GM23338 (cell line): ENCODE data around the gene OPN4. TPM values are rescaled to one million over a fixed set of nuclear protein-coding genes. Genes with fewer than 3 reads are reported as not detected.

ENCODE experiments used
- ATAC-seq: fragments of 200-7000 bp; cut with Tn5 transposase; 3 replicates; pipeline ENCODE4 v1.9.1; 2020
- DNase-seq: peaks from one replicate; pipeline ENCODE4 v3.0.0-alpha.2; 2015; ENCODE audit warnings: low spot score
- H2AFZ ChIP-seq: fragments of 200-600 bp; sonication (generic); 2 replicates; pipeline ENCODE4 v1.8.0; 2016; ENCODE audit warnings: antibody characterized with exemption, mild to moderate bottlenecking, moderate library complexity
- H3F3A ChIP-seq: fragments of 200-600 bp; sonication (generic); replicated peaks from 2 replicates; pipeline ENCODE4 v1.8.0; 2017; ENCODE audit warnings: antibody characterized with exemption, mixed run types, low read depth
- H3K27ac ChIP-seq: fragments of 200-600 bp; sonication (generic); 2 replicates; pipeline ENCODE4 v1.6.1; 2016; ENCODE audit warnings: low read depth
- H3K27me3 ChIP-seq: fragments of 200-600 bp; sonication (generic); 2 replicates; pipeline ENCODE4 v1.8.0; 2016; ENCODE audit warnings: mild to moderate bottlenecking, mixed run types, moderate library complexity; ENCODE audit not compliant: insufficient read depth
- H3K36me3 ChIP-seq: fragments of 200-600 bp; sonication (generic); 2 replicates; pipeline ENCODE4 v1.8.0; 2016; ENCODE audit warnings: mild to moderate bottlenecking; ENCODE audit not compliant: insufficient read depth
- H3K4me1 ChIP-seq: fragments of 200-600 bp; sonication (generic); 2 replicates; pipeline ENCODE4 v1.8.0; 2016; ENCODE audit warnings: mild to moderate bottlenecking, moderate library complexity; ENCODE audit not compliant: insufficient read depth
- H3K4me2 ChIP-seq: fragments of 200-600 bp; sonication (generic); 2 replicates; pipeline ENCODE4 v1.7.1; 2017; ENCODE audit warnings: mixed run types
- H3K4me3 ChIP-seq: fragments of 200-600 bp; sonication (generic); 2 replicates; pipeline ENCODE4 v1.6.1; 2016; ENCODE audit warnings: mixed run types
- H3K79me2 ChIP-seq: fragments of 200-600 bp; sonication (generic); replicated peaks from 2 replicates; pipeline ENCODE4 v1.8.0; 2017; ENCODE audit warnings: mild to moderate bottlenecking; ENCODE audit not compliant: insufficient read depth
- H3K9me2 ChIP-seq: fragments of 200-600 bp; sonication (generic); 2 replicates; pipeline ENCODE4 v1.8.0; 2017; ENCODE audit not compliant: insufficient read depth
- H4K20me1 ChIP-seq: fragments of 200-600 bp; sonication (generic); replicated peaks from 2 replicates; pipeline ENCODE4 v1.8.0; 2017; ENCODE audit warnings: mild to moderate bottlenecking; ENCODE audit not compliant: insufficient read depth
- H3K27ac Mint-ChIP-seq: 2 replicates; pipeline ENCODE4 v1.8.0; 2020; ENCODE audit warnings: inconsistent platforms, mild to moderate bottlenecking, moderate library complexity, mixed read lengths
- H3K27me3 Mint-ChIP-seq: 3 replicates; pipeline ENCODE4 v1.8.0; 2022; ENCODE audit warnings: low read depth, mild to moderate bottlenecking, moderate library complexity, mixed read lengths, inconsistent platforms; ENCODE audit not compliant: insufficient read depth, poor library complexity
- H3K36me3 Mint-ChIP-seq: 3 replicates; pipeline ENCODE4 v1.8.0; 2021; ENCODE audit warnings: low read depth, mild to moderate bottlenecking, inconsistent platforms, moderate library complexity, mixed read lengths
- H3K4me1 Mint-ChIP-seq: 3 replicates; pipeline ENCODE4 v1.8.0; 2020; ENCODE audit warnings: mild to moderate bottlenecking, inconsistent platforms, mixed read lengths
- H3K4me3 Mint-ChIP-seq: 3 replicates; pipeline ENCODE4 v1.8.0; 2021; ENCODE audit warnings: moderate library complexity, mild to moderate bottlenecking, inconsistent platforms, mixed read lengths
- H3K9me3 Mint-ChIP-seq: 3 replicates; pipeline ENCODE4 v1.8.0; 2020; ENCODE audit warnings: moderate library complexity, mild to moderate bottlenecking, inconsistent platforms, mixed read lengths
- CREB1 ChIP-seq: fragments of 250-450 bp; sonication (Bioruptor Pico); IDR thresholded peaks from 2 replicates; pipeline ENCODE4 v1.5.0; 2020; ENCODE audit warnings: low read depth, mild to moderate bottlenecking, moderate library complexity
- CTCF ChIP-seq, 2 experiments: fragments of 200-600 bp in 1 of 2; sonication (generic) in 1 of 2; conservative IDR thresholded peaks; 2 replicates each; pipeline versions ENCODE4 v1.5.1 to v1.6.1; 2016 to 2017; ENCODE audit warnings: antibody characterized with exemption in 2 of 2, low read depth in 2 of 2, mild to moderate bottlenecking in 2 of 2, moderate library complexity in 1 of 2
- ETS1 ChIP-seq: IDR thresholded peaks from 2 replicates; pipeline ENCODE4 v1.6.1; 2016; ENCODE audit warnings: antibody characterized with exemption
- EZH2 ChIP-seq: fragments of 200-600 bp; sonication (generic); IDR thresholded peaks from one replicate; pipeline ENCODE4 v1.8.0; 2017; ENCODE audit warnings: antibody characterized with exemption, mild to moderate bottlenecking, low read depth; ENCODE audit not compliant: unreplicated experiment
- EZH2phosphoT487 ChIP-seq: fragments of 200-600 bp; sonication (generic); IDR thresholded peaks from one replicate; pipeline ENCODE4 v1.8.1; 2018; ENCODE audit warnings: antibody characterized with exemption; ENCODE audit not compliant: unreplicated experiment
- JUNB ChIP-seq: IDR thresholded peaks from one replicate; pipeline ENCODE4 v1.6.1; 2016; ENCODE audit warnings: antibody characterized with exemption; ENCODE audit not compliant: unreplicated experiment
- POLR2AphosphoS5 ChIP-seq: IDR thresholded peaks from 2 replicates; pipeline ENCODE4 v1.6.1; 2016; ENCODE audit warnings: antibody characterized with exemption, low read depth
- ZNF114 ChIP-seq: fragments of 250-450 bp; sonication (Bioruptor Pico); IDR thresholded peaks from 2 replicates; pipeline ENCODE4 v1.5.0; 2020; ENCODE audit warnings: mild to moderate bottlenecking, moderate library complexity
- polyA plus RNA-seq: library from polyadenylated mRNA; unstranded; fragments of >200 nt; fragmentation: Nextera tagmentation; extraction: Ambion mirVana; gene quantifications from 2 replicates; pipeline ENCODE4 v1.2.1, GENCODE V29; 2016
- total RNA-seq: library from RNA; depleted of rRNA; stranded (reverse); fragments of >200 nt; shearing (Covaris generic); gene quantifications from 2 replicates; pipeline ENCODE4 v1.2.3, GENCODE V29; 2014

The OPN4 gene
- total and polyA plus RNA-seq, 2 experiments from 2014 or later: not detected

GRCh38 chr10:86665868-86666267 is 11.5 kb downstream of the OPN4 start (continued):
- TF ChIP-seq CTCF (conservative IDR thresholded peaks at IDR 0.05; ENCODE audit: low read depth in 2 of 2) (no peak), ETS1 (no peak), POLR2AphosphoS5 (no peak), EZH2 (no peak), ZNF114 (CRISPR knock-in tag) (no peak), EZH2phosphoT487 (no peak)

DNA sequence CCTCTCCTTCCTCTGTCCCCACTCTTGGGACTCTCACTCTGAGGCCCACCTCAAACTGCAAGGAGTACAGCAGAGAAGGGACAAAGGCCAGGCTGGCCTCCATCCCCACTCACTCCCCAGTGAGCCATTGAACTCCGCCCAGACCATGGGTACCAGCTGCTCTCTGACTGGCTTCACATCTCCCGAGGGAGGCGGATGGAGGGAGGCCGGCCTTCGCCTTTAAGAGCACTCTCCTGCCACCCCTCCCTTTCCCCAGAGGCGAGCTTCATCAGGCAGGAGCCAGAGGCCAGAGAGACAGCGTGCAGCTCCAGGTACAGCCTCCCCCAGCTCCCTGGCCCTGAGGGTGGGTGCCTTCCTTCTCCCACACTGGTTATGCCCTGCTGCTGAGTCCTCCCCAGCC is 12.2 kb downstream of the OPN4 start:
- Histone ChIP-seq H3K9me2 (no peaks in the 10 kb centered on the region), H3F3A (no peaks in the 10 kb centered on the region), H3K4me2 (no peak overlapping the region), H3K4me1 (peaks cover 2% of the 10 kb centered on the region; the same call in 1 of the 2 replicates), H3K36me3 (no peaks in the 10 kb centered on the region), H3K79me2 (no peaks in the 10 kb centered on the region), H3K27ac (no peak overlapping the region), H3K27me3 (no peaks in the 10 kb centered on the region), H2AFZ (no peak overlapping the region), H3K4me3 (no peak overlapping the region), H4K20me1 (no peaks in the 10 kb centered on the region)
- Mint-ChIP-seq H3K9me3 (no peaks in the 10 kb centered on the region), H3K4me3 (no peak overlapping the region), H3K27me3 (peaks cover 6% of the 10 kb centered on the region), H3K27ac (no peak overlapping the region), H3K4me1 (peaks cover 34% of the 10 kb centered on the region), H3K36me3 (no peaks in the 10 kb centered on the region)
- ATAC-seq (no peak), DNase-seq (no peak)
- no peak for TF ChIP-seq CTCF (conservative IDR thresholded peaks at IDR 0.05; ENCODE audit: low read depth in 2 of 2)
- no peak for TF ChIP-seq CREB1 (CRISPR knock-in tag)
- no peak for TF ChIP-seq JUNB
